Karpas-422 (cell line): ENCODE data around the gene ZNF581. TPM values are rescaled to one million over a fixed set of nuclear protein-coding genes. Genes with fewer than 3 reads are reported as not detected.
A peak's percentile ranks its signal among the peaks of the same experiment; 100 is the strongest.

Experiments
- DNase-seq: peaks from one replicate; pipeline ENCODE4 v3.0.0-alpha.2; 2015
- H2AFZ ChIP-seq: fragments of 200-600 bp; sonication (generic); 2 replicates; pipeline ENCODE4 v1.6.1; 2014; ENCODE audit warnings: antibody characterized with exemption, low read length, mixed read lengths
- H3K27ac ChIP-seq: fragments of 200-600 bp; sonication (generic); 2 replicates; pipeline ENCODE4 v1.5.1; 2014; ENCODE audit warnings: mild to moderate bottlenecking, low read length, moderate library complexity
- H3K27me3 ChIP-seq: fragments of 200-600 bp; sonication (generic); 2 replicates; pipeline ENCODE4 v1.6.1; 2014; ENCODE audit warnings: low read length, mixed read lengths
- H3K36me3 ChIP-seq: fragments of 200-600 bp; sonication (generic); 2 replicates; pipeline ENCODE4 v1.6.1; 2014; ENCODE audit warnings: low read length, mixed read lengths; ENCODE audit not compliant: insufficient read depth
- H3K4me1 ChIP-seq: fragments of 200-600 bp; sonication (generic); 2 replicates; pipeline ENCODE4 v1.6.1; 2014; ENCODE audit warnings: mild to moderate bottlenecking, low read length, mixed read lengths
- H3K4me2 ChIP-seq: fragments of 200-600 bp; sonication (generic); 2 replicates; pipeline ENCODE4 v1.6.1; 2014; ENCODE audit warnings: low read length, low read depth, mild to moderate bottlenecking; ENCODE audit not compliant: poor library complexity, severe bottlenecking
- H3K4me3 ChIP-seq: fragments of 200-600 bp; sonication (generic); 2 replicates; pipeline ENCODE4 v1.5.1; 2014; ENCODE audit warnings: mild to moderate bottlenecking, antibody characterized with exemption, low read length, mixed read lengths
- H3K79me2 ChIP-seq: fragments of 200-600 bp; sonication (generic); 2 replicates; pipeline ENCODE4 v1.6.1; 2014; ENCODE audit warnings: mild to moderate bottlenecking, low read length, mixed read lengths
- H3K9ac ChIP-seq: fragments of 200-600 bp; sonication (generic); 2 replicates; pipeline ENCODE4 v1.6.0; 2014; ENCODE audit warnings: low read length
- H3K9me2 ChIP-seq: fragments of 200-600 bp; sonication (generic), shearing (Covaris generic); replicated peaks from 2 replicates; pipeline ENCODE4 v1.6.0; 2014; ENCODE audit warnings: mild to moderate bottlenecking, low read length, moderate library complexity; ENCODE audit not compliant: insufficient read depth
- H3K9me3 ChIP-seq: fragments of 300-700, 200-600 bp; sonication (generic); 2 replicates; pipeline ENCODE4 v1.6.1; 2014; ENCODE audit warnings: low read length, mixed read lengths
- H4K20me1 ChIP-seq: fragments of 200-600 bp; sonication (generic); 2 replicates; pipeline ENCODE4 v1.6.1; 2014; ENCODE audit warnings: mild to moderate bottlenecking, antibody characterized with exemption, low read length, low read depth; ENCODE audit not compliant: insufficient read depth
- total RNA-seq: library from RNA; depleted of rRNA; stranded (reverse); fragments of >200 nt; shearing (Covaris generic); gene quantifications from 2 replicates; pipeline ENCODE4 v1.2.3, GENCODE V29; 2014; ENCODE audit warnings: low replicate concordance

ZNF581 gene
- total RNA-seq, 1 experiment from 2014 or later = 119 TPM

DNA sequence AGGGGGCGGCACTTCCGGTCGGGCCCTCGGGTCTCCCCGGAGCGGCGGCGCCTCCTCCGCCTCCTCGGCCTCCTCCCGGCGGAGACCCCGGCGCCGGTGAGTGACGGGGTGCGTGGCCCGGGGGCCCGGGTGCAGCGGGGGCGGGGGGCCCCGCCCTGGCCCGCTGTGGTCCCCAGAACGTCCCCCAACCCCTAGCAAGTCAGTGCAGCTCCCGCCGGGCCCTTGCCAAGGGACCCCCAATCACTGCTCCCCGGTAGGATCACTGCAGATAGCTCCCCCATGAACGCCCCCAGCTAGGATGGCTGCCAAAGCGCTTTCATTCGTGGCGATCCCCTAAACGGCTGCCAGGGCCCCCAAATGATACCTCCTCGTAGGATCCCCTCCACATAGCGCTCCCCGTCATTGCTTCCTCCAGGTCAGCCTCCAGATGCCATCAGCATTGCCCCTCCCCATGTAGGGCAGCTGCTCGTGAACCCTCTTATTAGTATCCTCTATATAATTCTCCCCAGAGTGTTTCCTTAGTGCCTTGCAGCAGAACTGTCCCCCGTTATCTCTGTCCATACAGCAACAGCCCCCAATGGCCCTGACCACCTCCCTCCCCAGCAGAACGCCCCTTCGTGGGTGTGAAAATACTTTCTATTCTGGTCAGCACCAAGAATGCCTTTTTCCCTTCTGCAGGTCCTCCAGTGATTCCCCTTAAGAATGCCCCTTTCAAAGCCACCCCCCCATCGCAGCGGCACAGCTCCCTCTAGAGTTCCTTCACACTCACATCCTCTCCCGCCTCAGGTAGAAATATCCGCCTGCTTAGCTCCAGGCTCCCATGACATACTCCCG is 37.6 kb upstream of the ZNF581 start, which contains the start of gene ZNF865:
Gene ZNF865, plus strand, starts transcription at position 11 of the 834 bp plus-strand sequence. CDS start 7,972 bp downstream, outside the sequence.
- Histone ChIP-seq H3K9me2 (no peaks in the 10 kb centered on the region), H3K4me1 (peaks cover 23% of the 10 kb centered on the region), H3K4me2 (peak within 1 kb of the TSS; percentile 75), H2AFZ (peak within 1 kb of the TSS; percentile 30; the same call in 1 of the 2 replicates), H4K20me1 (peaks cover 11% of the 10 kb centered on the region), H3K9me3 (no peaks in the 10 kb centered on the region), H3K36me3 (peaks cover 24% of the 10 kb centered on the region), H3K27me3 (no peaks in the 10 kb centered on the region), H3K27ac (peak within 1 kb of the TSS; percentile 87), H3K79me2 (peaks cover 50% of the 10 kb centered on the region), H3K4me3 (peak within 1 kb of the TSS; percentile 75), H3K9ac (peak within 1 kb of the TSS; percentile 89)
- DNase-seq = peak; percentile 92

DNA sequence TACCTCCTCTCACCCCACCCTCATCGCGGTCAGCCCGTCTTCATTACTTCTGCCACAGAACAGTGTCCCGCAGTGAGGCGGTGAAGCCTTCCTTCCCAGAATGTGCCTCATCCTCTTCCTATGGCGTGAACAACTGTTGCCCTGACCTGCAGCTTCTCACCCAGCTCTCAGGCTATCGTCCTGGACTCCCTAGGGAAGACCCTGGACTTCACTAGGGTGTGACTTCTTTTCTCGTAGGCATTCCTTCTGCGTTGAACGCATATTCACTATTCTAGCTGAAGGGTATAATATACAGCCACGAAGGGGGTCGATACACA is 37.0 kb upstream of the ZNF581 start:
- Histone ChIP-seq H3K9me2 (no peaks in the 10 kb centered on the region), H3K36me3 (peaks cover 24% of the 10 kb centered on the region), H2AFZ (no peak overlapping the region), H3K9me3 (no peaks in the 10 kb centered on the region), H3K9ac (peak overlapping the region; percentile 89), H4K20me1 (peaks cover 13% of the 10 kb centered on the region), H3K27ac (peak overlapping the region; percentile 87; the same call in 1 of the 2 replicates), H3K27me3 (no peaks in the 10 kb centered on the region), H3K4me2 (peak overlapping the region; percentile 75), H3K4me3 (peak overlapping the region; percentile 75), H3K4me1 (peaks cover 21% of the 10 kb centered on the region), H3K79me2 (peaks cover 56% of the 10 kb centered on the region)
- no peak for DNase-seq

DNA sequence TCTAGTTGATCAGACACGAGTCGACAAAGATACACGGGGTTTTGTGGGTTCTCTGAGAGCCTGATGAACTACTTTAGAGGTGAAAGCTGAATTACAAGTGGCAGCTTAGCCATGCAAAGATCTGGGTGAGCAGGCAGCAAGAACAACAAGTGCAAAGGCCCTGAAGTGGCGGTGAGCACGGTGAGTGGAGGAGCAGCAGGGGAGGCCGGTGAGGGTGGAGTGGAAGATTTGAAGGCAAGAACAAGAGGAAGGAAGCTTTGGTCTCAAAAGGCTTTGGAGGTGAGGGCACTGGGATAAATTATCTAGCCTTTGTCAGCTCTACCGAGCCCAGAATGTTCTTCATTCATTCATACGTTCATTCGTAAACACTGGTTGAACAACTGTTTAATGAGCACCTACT is 36.6 kb upstream of the ZNF581 start:
- H3K9ac ChIP-seq = peak overlapping the region; percentile 89
- no peak overlapping the region for H3K27ac ChIP-seq
- no peak overlapping the region for H2AFZ ChIP-seq

DNA sequence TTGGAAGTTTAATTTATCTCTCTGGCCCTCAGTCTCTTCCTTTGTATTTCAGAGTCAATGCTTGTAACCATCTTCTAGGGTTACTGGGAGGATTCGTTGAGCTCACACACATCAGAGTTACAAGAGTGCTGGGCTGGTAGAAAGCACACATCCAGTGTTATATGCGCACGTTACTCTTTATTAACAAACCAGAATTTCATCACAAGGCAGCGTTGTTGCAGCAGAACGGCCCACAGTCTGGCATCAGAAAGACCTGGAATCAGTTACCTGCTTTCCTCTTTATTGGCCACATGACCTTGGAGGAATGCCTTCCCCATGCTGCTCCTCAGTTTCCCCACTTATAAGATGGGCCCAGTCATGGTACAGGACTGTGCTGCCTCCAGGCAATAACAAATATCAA is 34.1 kb upstream of the ZNF581 start:
- H3K9ac ChIP-seq = no peak overlapping the region
- no peak overlapping the region for H2AFZ ChIP-seq
- H3K79me2 ChIP-seq = peaks cover 73% of the 10 kb centered on the region
- no peaks in the 10 kb centered on the region for H3K9me3 ChIP-seq
- H3K36me3 ChIP-seq = peaks cover 24% of the 10 kb centered on the region
- H3K27ac ChIP-seq = no peak overlapping the region
- no peak overlapping the region for H3K4me2 ChIP-seq
- no peak overlapping the region for H3K4me3 ChIP-seq
- DNase-seq = no peak
- H3K4me1 ChIP-seq = peaks cover 25% of the 10 kb centered on the region
- peaks cover 18% of the 10 kb centered on the region for H4K20me1 ChIP-seq
- H3K9me2 ChIP-seq = no peaks in the 10 kb centered on the region
- H3K27me3 ChIP-seq = no peaks in the 10 kb centered on the region

More for the DNA sequence above, 36.6 kb upstream of the ZNF581 start:
- Histone ChIP-seq H3K36me3 (peaks cover 24% of the 10 kb centered on the region), H3K27me3 (no peaks in the 10 kb centered on the region), H3K4me1 (peaks cover 25% of the 10 kb centered on the region), H3K9me3 (no peaks in the 10 kb centered on the region), H3K9me2 (no peaks in the 10 kb centered on the region), H3K4me2 (peak overlapping the region; percentile 75), H4K20me1 (peaks cover 13% of the 10 kb centered on the region), H3K79me2 (peaks cover 60% of the 10 kb centered on the region), H3K4me3 (peak overlapping the region; percentile 75)
- no peak for DNase-seq

DNA sequence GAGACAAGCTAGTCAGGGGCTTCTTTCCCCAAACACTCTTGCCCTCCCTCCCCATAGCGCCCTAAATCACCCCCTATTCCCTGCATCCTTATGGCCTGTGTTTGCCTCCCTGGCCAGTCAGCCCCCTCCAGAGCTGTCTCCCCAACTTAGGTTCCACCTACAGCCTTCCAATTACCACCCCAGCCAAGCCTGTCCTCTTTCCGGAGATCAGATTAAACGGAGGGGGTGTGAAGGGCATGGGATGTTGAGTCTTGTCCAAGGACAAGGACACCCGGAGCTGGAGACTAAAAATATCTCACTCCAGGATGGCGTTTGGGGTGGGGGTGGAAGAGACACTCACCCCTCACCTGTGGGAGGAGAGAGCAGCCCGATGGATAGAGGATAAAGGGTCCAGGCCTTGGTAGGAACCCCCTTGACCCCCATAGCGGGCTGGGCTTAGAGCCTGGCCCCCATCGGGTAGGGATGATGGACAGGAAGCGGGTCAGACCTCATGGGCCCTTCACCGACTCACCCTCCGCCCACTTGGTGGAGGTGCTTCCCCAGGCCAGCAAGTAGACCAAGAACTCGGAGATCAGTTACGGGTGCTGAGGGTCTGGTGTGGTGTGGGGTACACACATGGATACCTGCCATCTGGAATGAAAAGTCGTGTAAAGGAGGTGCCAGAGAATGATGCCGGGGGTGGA is 32.0 kb upstream of the ZNF581 start:
- H3K9ac ChIP-seq = no peak overlapping the region

DNA sequence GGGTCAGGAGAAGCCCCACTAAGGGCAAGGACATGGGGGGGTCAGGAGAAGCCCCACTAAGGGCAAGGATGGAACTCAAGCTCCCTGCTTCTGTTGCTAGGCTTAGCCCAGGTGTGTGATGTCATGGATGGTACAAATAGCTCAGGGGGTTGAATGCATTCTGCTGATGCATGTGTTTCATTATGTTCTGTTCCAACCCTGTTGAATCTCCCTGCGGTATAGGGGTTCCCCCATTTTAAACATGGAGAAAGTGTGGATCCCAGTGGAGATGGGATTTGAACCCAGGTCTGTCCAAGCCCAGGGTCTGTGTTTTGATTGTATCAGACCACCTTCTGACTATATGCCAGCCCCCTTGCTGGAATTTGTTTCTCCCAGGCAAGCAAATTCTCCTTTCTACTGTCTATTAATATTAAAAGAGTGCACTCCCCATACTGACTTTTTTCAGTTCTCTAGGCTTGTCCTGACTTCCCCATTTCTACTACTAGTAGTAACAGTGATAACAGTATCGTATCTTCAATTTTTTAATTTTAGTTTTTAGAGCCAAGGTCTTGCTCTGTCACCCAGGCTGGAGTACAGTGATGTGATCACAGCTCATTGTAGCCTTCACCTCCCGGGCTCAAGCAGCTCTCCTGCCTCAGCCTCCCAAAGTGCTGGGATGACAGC is 31.3 kb upstream of the ZNF581 start:
- H3K4me2 ChIP-seq = no peak overlapping the region
- no peak overlapping the region for H3K4me3 ChIP-seq
- no peaks in the 10 kb centered on the region for H3K27me3 ChIP-seq
- peaks cover 18% of the 10 kb centered on the region for H4K20me1 ChIP-seq
- peaks cover 18% of the 10 kb centered on the region for H3K36me3 ChIP-seq
- H3K4me1 ChIP-seq = peaks cover 8% of the 10 kb centered on the region
- DNase-seq = no peak
- H3K27ac ChIP-seq = no peak overlapping the region
- H2AFZ ChIP-seq = no peak overlapping the region
- no peaks in the 10 kb centered on the region for H3K9me3 ChIP-seq
- H3K79me2 ChIP-seq = peaks cover 58% of the 10 kb centered on the region
- H3K9me2 ChIP-seq = no peaks in the 10 kb centered on the region
- no peak overlapping the region for H3K9ac ChIP-seq

More for the DNA sequence above, 32.0 kb upstream of the ZNF581 start:
- DNase-seq = no peak
- Histone ChIP-seq H3K36me3 (peaks cover 24% of the 10 kb centered on the region), H2AFZ (no peak overlapping the region), H3K4me3 (no peak overlapping the region), H3K4me1 (peaks cover 15% of the 10 kb centered on the region), H3K27ac (no peak overlapping the region), H3K27me3 (no peaks in the 10 kb centered on the region), H3K9me3 (no peaks in the 10 kb centered on the region), H3K79me2 (peaks cover 64% of the 10 kb centered on the region), H3K9me2 (no peaks in the 10 kb centered on the region), H4K20me1 (peaks cover 18% of the 10 kb centered on the region), H3K4me2 (no peak overlapping the region)

DNA sequence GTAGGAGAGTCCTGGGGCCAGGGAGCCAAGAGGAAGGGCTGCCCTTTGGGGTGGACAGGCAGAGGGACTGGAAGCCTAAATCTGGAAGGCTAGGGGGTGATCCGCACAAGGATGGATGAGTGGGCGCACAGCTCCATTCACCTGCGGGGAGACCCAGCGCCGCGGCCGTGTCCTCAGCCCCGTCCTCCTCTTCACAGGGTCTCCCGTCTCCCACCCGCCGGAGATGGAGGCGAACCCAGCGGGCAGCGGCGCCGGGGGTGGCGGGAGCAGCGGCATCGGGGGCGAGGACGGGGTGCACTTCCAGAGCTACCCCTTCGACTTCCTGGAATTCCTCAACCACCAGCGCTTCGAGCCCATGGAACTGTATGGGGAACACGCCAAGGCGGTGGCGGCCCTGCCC is 30.1 kb upstream of the ZNF581 start:
- H3K9me3 ChIP-seq = no peaks in the 10 kb centered on the region
- peaks cover 46% of the 10 kb centered on the region for H3K79me2 ChIP-seq
- peaks cover 7% of the 10 kb centered on the region; the same call in 1 of the 2 replicates for H3K4me1 ChIP-seq
- H3K27me3 ChIP-seq = no peaks in the 10 kb centered on the region
- no peaks in the 10 kb centered on the region for H3K9me2 ChIP-seq
- no peak overlapping the region for H2AFZ ChIP-seq
- peaks cover 18% of the 10 kb centered on the region for H4K20me1 ChIP-seq
- no peak overlapping the region for H3K4me3 ChIP-seq
- no peak for DNase-seq
- H3K4me2 ChIP-seq = no peak overlapping the region
- no peak overlapping the region for H3K27ac ChIP-seq
- no peak overlapping the region for H3K9ac ChIP-seq
- H3K36me3 ChIP-seq = peaks cover 17% of the 10 kb centered on the region
